ENCODE results near the gene PCBP3. TPM values are rescaled to one million over a fixed set of nuclear protein-coding genes. Genes with fewer than 3 reads are reported as not detected.

Gene PCBP3
- total RNA-seq, 1 experiment from 2014 or later = 10.9 TPM

- no peaks in the 10 kb centered on the region for H3K9me3 Mint-ChIP-seq
- no peak overlapping the region for H2BK5ac ChIP-seq (ENCODE audit: insufficient read length, low read length)
- H3K4me3 Mint-ChIP-seq = no peak overlapping the region
- no peak overlapping the region for H4K8ac ChIP-seq (replicated peaks; ENCODE audit: insufficient read length, low read depth, low read length)
- no peak for DNase-seq
- H3K4me1 ChIP-seq (ENCODE audit: insufficient read depth, low read length) = no peaks in the 10 kb centered on the region
- no peak overlapping the region for H4K5ac ChIP-seq (ENCODE audit: insufficient read length, low read depth, low read length)
- no peak overlapping the region for H2AFZ ChIP-seq (ENCODE audit: low read length)
- TF ChIP-seq CTCF (conservative IDR thresholded peaks at IDR 0.05) = no peak
- H3K27me3 ChIP-seq (ENCODE audit: insufficient read depth, low read length) = no peaks in the 10 kb centered on the region
- H3K56ac ChIP-seq (ENCODE audit: insufficient read length, low read depth, low read length) = no peak overlapping the region
- H2BK120ac ChIP-seq (ENCODE audit: low read depth, low read length, poor library complexity, severe bottlenecking) = no peak overlapping the region
- no peaks in the 10 kb centered on the region for H3K9me3 ChIP-seq (ENCODE audit: control insufficient read depth, low read depth, low read length)
- no peak overlapping the region for H2AK5ac ChIP-seq (ENCODE audit: insufficient read length, low read length)
- no peak overlapping the region for H2BK12ac ChIP-seq (ENCODE audit: insufficient read length, low read depth, low read length)
- no peaks in the 10 kb centered on the region for H3K79me2 ChIP-seq (ENCODE audit: insufficient read depth, low read length)
- H2BK20ac ChIP-seq (ENCODE audit: low read depth, low read length, poor library complexity, severe bottlenecking) = no peak overlapping the region
- H3K9ac ChIP-seq (ENCODE audit: extremely low read depth, insufficient read length, low read length) = no peak overlapping the region
- H3K14ac ChIP-seq (ENCODE audit: insufficient read depth, low read length) = no peak overlapping the region
- no peak overlapping the region for H2BK15ac ChIP-seq (ENCODE audit: low read depth, low read length)
- no peak overlapping the region for H3K23ac ChIP-seq (ENCODE audit: insufficient read length, low read depth, low read length)
- H3K4ac ChIP-seq (ENCODE audit: low read depth, low read length) = no peak overlapping the region
- H3K79me1 ChIP-seq (ENCODE audit: insufficient read depth, low read depth, low read length, poor library complexity, severe bottlenecking) = no peaks in the 10 kb centered on the region
- H3K4me2 ChIP-seq (ENCODE audit: insufficient read depth, insufficient read length, low read length) = no peak overlapping the region
- 0 out of 2 replicates have a peak, but pooled peaks cover 2% of the 10 kb centered on the region for H3K27me3 Mint-ChIP-seq (ENCODE audit: low read depth)
- no peak overlapping the region for H3T11ph ChIP-seq (ENCODE audit: low read length)
- H3K27ac ChIP-seq (ENCODE audit: insufficient read length, low read depth, low read length) = no peak overlapping the region
- H4K20me1 ChIP-seq (ENCODE audit: control insufficient read depth, insufficient read depth, insufficient read length) = no peaks in the 10 kb centered on the region
- H3K27ac Mint-ChIP-seq = peak overlapping the region in 2 of 3 experiments; percentile 35 to 73; a peak in 2 of 7 replicates
- WGBS (ENCODE audit: extremely low coverage, insufficient read length, low lambda C conversion rate) = no CpG with 5 or more reads among the region's 11 CpGs
- H4K91ac ChIP-seq (ENCODE audit: insufficient read length, low read depth, low read length) = no peak overlapping the region
- no peaks in the 10 kb centered on the region for H3K4me1 Mint-ChIP-seq
- no peak overlapping the region for H3K18ac ChIP-seq (ENCODE audit: insufficient read length, low read depth, low read length)
- no peaks in the 10 kb centered on the region for H3K23me2 ChIP-seq (ENCODE audit: insufficient read length, low read depth, low read length, poor library complexity, severe bottlenecking)
- no peaks in the 10 kb centered on the region for H3K36me3 Mint-ChIP-seq (ENCODE audit: insufficient read depth in 1 of 3, low read depth in 3 of 3)
These were observed 229.4 kb downstream of the PCBP3 start for GRCh38 chr21:45872902-45873301.
